ENCODE data around the gene C10orf105.

GRCh38 chr10:71741029-71741428 lies 21.5 kb upstream of the C10orf105 start:
- TF ChIP-seq GATA2 (IDR thresholded peaks at IDR 0.05; ENCODE audit: low read depth, low read length) (no peak), GATA3 (IDR thresholded peaks at IDR 0.05; ENCODE audit: low read depth, low read length) (no peak)
